NCI-H2171 (cell line): ENCODE data around the gene FBLN7.
"Not testable (repeated sequence)": the region's sequence is repeated elsewhere in the genome, so short reads cannot be mapped to it uniquely, and the experiment has no call there.

ENCODE experiments used
- DNase-seq: peaks from one replicate; lab custom pipeline; 2025; lab: John Stamatoyannopoulos, UW

Gene FBLN7

GRCh38 chr2:112184121-112184520 lies 45.9 kb downstream of the FBLN7 start:
- DNase-seq = no peak

GRCh38 chr2:112185131-112185530 lies 46.9 kb downstream of the FBLN7 start:
- DNase-seq = no peak

GRCh38 chr2:112187046-112187715 lies 49.0 kb downstream of the FBLN7 start:
- DNase-seq = no peak

- DNase-seq = no peak
These were observed 49.8 kb downstream of the FBLN7 start for GRCh38 chr2:112187805-112188596.

- no peak for DNase-seq
These were observed 50.9 kb downstream of the FBLN7 start for GRCh38 chr2:112189001-112189556.

- no peak for DNase-seq
These were observed 55.8 kb downstream of the FBLN7 start for GRCh38 chr2:112194028-112194427.

GRCh38 chr2:112194482-112194881 lies 56.3 kb downstream of the FBLN7 start:
- no peak for DNase-seq

GRCh38 chr2:112195167-112195766 lies 57.1 kb downstream of the FBLN7 start:
- DNase-seq = no peak

GRCh38 chr2:112195950-112196349 lies 57.8 kb downstream of the FBLN7 start:
- DNase-seq = no peak

- no peak for DNase-seq
These were observed 59.7 kb downstream of the FBLN7 start for GRCh38 chr2:112197868-112198267.

- DNase-seq = no peak
These were observed 60.6 kb downstream of the FBLN7 start for GRCh38 chr2:112198780-112199179.

- DNase-seq = no peak
These were observed 61.0 kb downstream of the FBLN7 start for GRCh38 chr2:112199188-112199587.

- no peak for DNase-seq
These were observed 63.7 kb downstream of the FBLN7 start for GRCh38 chr2:112201696-112202430.

- no peak for DNase-seq
These were observed 66.2 kb downstream of the FBLN7 start for GRCh38 chr2:112204411-112204810.

GRCh38 chr2:112207905-112208304 lies 69.7 kb downstream of the FBLN7 start:
- DNase-seq = not testable (repeated sequence)

- no peak for DNase-seq
These were observed 78.0 kb downstream of the FBLN7 start for GRCh38 chr2:112216167-112216566.

- no peak for DNase-seq
These were observed 79.7 kb downstream of the FBLN7 start for GRCh38 chr2:112217854-112218253.

- DNase-seq = no peak
These were observed 82.0 kb downstream of the FBLN7 start for GRCh38 chr2:112220186-112220585.

- DNase-seq = no peak
These were observed 82.6 kb downstream of the FBLN7 start for GRCh38 chr2:112220831-112221230.

- DNase-seq = peak; percentile 61
These were observed 91.2 kb downstream of the FBLN7 start for GRCh38 chr2:112229348-112229747.

GRCh38 chr2:112230371-112230770 lies 92.2 kb downstream of the FBLN7 start:
- no peak for DNase-seq
